ENCODE results near the gene ISCA1.

DNA sequence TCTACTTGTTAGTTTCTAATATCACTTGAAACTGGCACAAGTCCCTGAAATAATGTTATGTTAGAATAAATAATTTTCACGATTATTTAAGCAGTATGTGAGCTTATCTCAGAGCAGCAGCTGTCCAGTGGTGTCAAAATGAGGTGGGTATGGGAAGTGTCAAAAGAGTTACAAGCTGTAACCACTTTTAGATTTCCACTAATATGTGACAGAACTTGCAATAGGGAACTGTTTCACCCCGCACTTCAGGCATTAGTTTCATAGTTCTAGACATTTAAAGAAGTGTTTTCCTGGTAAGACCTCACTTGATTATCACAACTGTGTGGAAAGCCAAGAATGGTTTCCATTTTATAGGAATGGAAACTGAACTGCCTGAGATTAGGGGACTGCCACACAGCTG is 2.9 kb upstream of the ISCA1 start:
- TF ChIP-seq, protein P1, sequence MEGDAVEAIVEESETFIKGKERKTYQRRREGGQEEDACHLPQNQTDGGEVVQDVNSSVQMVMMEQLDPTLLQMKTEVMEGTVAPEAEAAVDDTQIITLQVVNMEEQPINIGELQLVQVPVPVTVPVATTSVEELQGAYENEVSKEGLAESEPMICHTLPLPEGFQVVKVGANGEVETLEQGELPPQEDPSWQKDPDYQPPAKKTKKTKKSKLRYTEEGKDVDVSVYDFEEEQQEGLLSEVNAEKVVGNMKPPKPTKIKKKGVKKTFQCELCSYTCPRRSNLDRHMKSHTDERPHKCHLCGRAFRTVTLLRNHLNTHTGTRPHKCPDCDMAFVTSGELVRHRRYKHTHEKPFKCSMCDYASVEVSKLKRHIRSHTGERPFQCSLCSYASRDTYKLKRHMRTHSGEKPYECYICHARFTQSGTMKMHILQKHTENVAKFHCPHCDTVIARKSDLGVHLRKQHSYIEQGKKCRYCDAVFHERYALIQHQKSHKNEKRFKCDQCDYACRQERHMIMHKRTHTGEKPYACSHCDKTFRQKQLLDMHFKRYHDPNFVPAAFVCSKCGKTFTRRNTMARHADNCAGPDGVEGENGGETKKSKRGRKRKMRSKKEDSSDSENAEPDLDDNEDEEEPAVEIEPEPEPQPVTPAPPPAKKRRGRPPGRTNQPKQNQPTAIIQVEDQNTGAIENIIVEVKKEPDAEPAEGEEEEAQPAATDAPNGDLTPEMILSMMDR (IDR thresholded peaks at IDR 0.05) = no peak
- TF ChIP-seq POLR2AphosphoS5 (IDR thresholded peaks at IDR 0.05) = no peak

All from upper lobe of left lung (tissue), 4 donors.